K562 (cell line): ENCODE results near the gene AIG1. TPM values are rescaled to one million over a fixed set of nuclear protein-coding genes. Genes with fewer than 3 reads are reported as not detected.

Experiments
- ASH1L ChIP-seq: fragments of 450-650 bp; IDR thresholded peaks from 2 replicates; pipeline ENCODE4 v1.6.1; 2018; ENCODE audit warnings: borderline replicate concordance, mild to moderate bottlenecking, low read depth; ENCODE audit not compliant: partially characterized antibody
- HNRNPLL ChIP-seq: fragments of 200-400 bp; formaldehyde crosslinking; IDR thresholded peaks from 2 replicates; pipeline ENCODE4 v1.6.1; 2017; ENCODE audit warnings: low read length, low read depth, mild to moderate bottlenecking; ENCODE audit not compliant: poor library complexity, severe bottlenecking
- NFIC ChIP-seq: fragments of 450-650 bp; IDR thresholded peaks from 2 replicates; pipeline ENCODE4 v1.6.1; 2017; ENCODE audit warnings: mild to moderate bottlenecking, inconsistent platforms
- PATZ1 ChIP-seq: fragments of 250-450 bp; sonication (Bioruptor Pico); IDR thresholded peaks from 2 replicates; pipeline ENCODE4 v1.5.0; 2020; ENCODE audit warnings: mild to moderate bottlenecking, borderline replicate concordance
- RB1 ChIP-seq: fragments of 450-650 bp; IDR thresholded peaks from 2 replicates; pipeline ENCODE4 v1.6.1; 2017; ENCODE audit warnings: low read depth, mild to moderate bottlenecking
- REST ChIP-seq, 2 experiments: fragments of 450-650 bp; formaldehyde crosslinking in 1 of 2; IDR thresholded peaks; 2 replicates each; pipeline versions ENCODE4 v1.4.0 to v1.6.1; 2014 to 2020; ENCODE audit warnings: mild to moderate bottlenecking in 2 of 2, borderline replicate concordance in 1 of 2, low read depth in 1 of 2
- SNIP1 ChIP-seq: fragments of 450-650 bp; IDR thresholded peaks from 2 replicates; pipeline ENCODE4 v1.7.1; 2017; ENCODE audit warnings: low read depth, mild to moderate bottlenecking
- ZNF76 ChIP-seq: fragments of 250-450 bp; sonication (Bioruptor Pico); IDR thresholded peaks from 2 replicates; pipeline ENCODE4 v1.4.0; 2020; ENCODE audit warnings: mild to moderate bottlenecking, moderate library complexity, borderline replicate concordance
- polyA plus RNA-seq, 8 experiments: library from polyadenylated mRNA; depleted of rRNA in 4 of 8; stranded (reverse) in 5 of 8; unstranded in 3 of 8; fragments of >200 nt; fragmentation: Nextera tagmentation in 2 of 8; fragmentation: Illumina TruSeq in 1 of 8; extraction: Ambion mirVana in 2 of 8; extraction: Trizol in 1 of 8; gene quantifications; 2 replicates each; pipeline versions ENCODE4 v1.2.1 to v1.2.3, GENCODE V29; 2011 to 2014; ENCODE audit warnings: inconsistent platforms in 1 of 8, missing spikeins in 1 of 8
- total RNA-seq, 7 experiments: library from RNA; depleted of rRNA in 6 of 7; stranded (reverse); fragments of >200 nt in 6 of 7; fragmentation: Illumina TruSeq in 2 of 7; extraction: Trizol in 2 of 7; gene quantifications; 2 replicates each; pipeline versions ENCODE4 v1.2.1 to v1.2.3, GENCODE V29; 2011 to 2021; ENCODE audit warnings: low replicate concordance in 1 of 7

Gene AIG1
- total and polyA plus RNA-seq, 9 of the 15 experiments (the other 6 are each of a cell fraction or from before 2014, with no cell fraction given): 74.8 to 333 (median 127) TPM

GRCh38 chr6:143123081-143123480, 62.4 kb downstream of the AIG1 start (continued):
- no peak for TF ChIP-seq ASH1L
- no peak for TF ChIP-seq PATZ1
- TF ChIP-seq SNIP1: no peak
- TF ChIP-seq ZNF76 (CRISPR knock-in tag): no peak
- no peak for TF ChIP-seq REST (IDR thresholded peaks at IDR 0.05; ENCODE audit: borderline replicate concordance)
- no peak for TF ChIP-seq REST (CRISPR knock-in tag; IDR thresholded peaks at IDR 0.05; ENCODE audit: low read depth)
- no peak for TF ChIP-seq RB1
- TF ChIP-seq HNRNPLL: no peak
- TF ChIP-seq NFIC: no peak
